ENCODE data around the gene CCDC68. TPM values are rescaled to one million over a fixed set of nuclear protein-coding genes. Genes with fewer than 3 reads are reported as not detected.

Gene CCDC68
- total and polyA plus RNA-seq, 2 of the 8 experiments (the other 6 are each of a cell fraction or from before 2014, with no cell fraction given): 0.06 to 0.80 TPM

- TF ChIP-seq E2F6 (IDR thresholded peaks at IDR 0.05): no peak
- TF ChIP-seq PHF8 (conservative IDR thresholded peaks at IDR 0.05; ENCODE audit: low read depth, low read length): no peak
These were observed 28.1 kb downstream of the CCDC68 start (continued) for GRCh38 chr18:54931152-54931551.

All from H1 (cell line).